ENCODE measurements around the gene KLHL12.

KLHL12 gene

GRCh38 chr1:202890392-202890791 is 36.6 kb downstream of the KLHL12 start:
- no peak overlapping the region for H3K4me3 ChIP-seq (replicated peaks; ENCODE audit: low read depth, low read length)
- DNase-seq (ENCODE audit: extremely low read depth, low read depth) = no peak
- TF ChIP-seq CTCF (IDR thresholded peaks at IDR 0.05; ENCODE audit: low read depth, low read length, missing control alignments) = no peak

- H3K4me3 ChIP-seq (replicated peaks; ENCODE audit: low read depth, low read length) = peak within 1 kb of the TSS; percentile 73
- no peak for TF ChIP-seq CTCF (IDR thresholded peaks at IDR 0.05; ENCODE audit: low read depth, low read length, missing control alignments)
- peak; percentile 73 for DNase-seq (ENCODE audit: extremely low read depth, low read depth)
These were observed 38.3 kb downstream of the KLHL12 start, which contains the start of gene RABIF for GRCh38 chr1:202888531-202889360. Gene RABIF (minus strand): TSS chr1:202889149. CDS start chr1:202889098, 51 bp downstream.

DNA sequence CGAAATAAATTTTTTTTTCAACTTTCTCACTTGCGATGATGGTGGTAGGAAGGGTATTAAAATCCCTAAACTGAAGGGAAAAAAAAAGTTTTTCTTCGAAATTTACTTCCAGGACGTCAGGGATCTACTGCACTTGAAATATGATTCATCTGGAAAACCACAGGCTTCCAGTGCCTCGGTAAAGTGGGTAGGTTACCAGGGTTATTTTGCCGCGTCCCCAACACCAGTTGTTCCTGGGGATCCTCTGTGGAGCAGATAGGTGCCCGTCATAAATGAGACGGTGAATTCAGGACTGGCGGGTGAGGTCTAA is 38.9 kb downstream of the KLHL12 start:
- peak overlapping the region; percentile 73 for H3K4me3 ChIP-seq (replicated peaks; ENCODE audit: low read depth, low read length)
- peak; percentile 6 for DNase-seq (ENCODE audit: extremely low read depth, low read depth)
- no peak for TF ChIP-seq CTCF (IDR thresholded peaks at IDR 0.05; ENCODE audit: low read depth, low read length, missing control alignments)

DNA sequence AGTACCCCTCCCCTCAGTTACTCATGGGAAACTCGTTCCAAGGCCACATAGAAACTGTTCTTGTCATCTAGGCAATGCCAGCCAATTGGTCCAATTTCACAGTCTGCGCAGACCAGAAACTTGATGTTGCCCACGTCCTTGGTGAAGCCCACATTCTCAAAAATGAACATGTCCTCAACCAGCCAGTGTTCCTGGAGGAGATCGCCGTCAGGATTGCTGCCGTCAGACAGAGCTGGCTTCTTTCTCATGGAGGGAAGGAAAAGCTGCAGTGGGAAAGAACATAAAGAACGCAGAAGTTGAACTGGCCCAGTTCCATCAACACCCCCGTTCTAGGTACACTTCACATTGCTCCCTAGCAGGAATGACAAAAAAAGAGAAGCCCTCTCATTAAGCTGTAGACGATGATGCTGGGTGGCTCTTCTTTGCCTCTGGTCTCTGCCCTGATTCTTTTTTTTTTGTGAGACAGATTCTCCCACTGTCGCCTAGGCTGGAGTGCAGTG is 46.0 kb downstream of the KLHL12 start:
- no peak for DNase-seq (ENCODE audit: extremely low read depth, low read depth)
- no peak for TF ChIP-seq CTCF (IDR thresholded peaks at IDR 0.05; ENCODE audit: low read depth, low read length, missing control alignments)
- no peak overlapping the region for H3K4me3 ChIP-seq (replicated peaks; ENCODE audit: low read depth, low read length)

- no peak for DNase-seq (ENCODE audit: extremely low read depth, low read depth)
- no peak overlapping the region for H3K4me3 ChIP-seq (replicated peaks; ENCODE audit: low read depth, low read length)
- no peak for TF ChIP-seq CTCF (IDR thresholded peaks at IDR 0.05; ENCODE audit: low read depth, low read length, missing control alignments)
These were observed 47.0 kb downstream of the KLHL12 start for GRCh38 chr1:202880062-202880461.

DNA sequence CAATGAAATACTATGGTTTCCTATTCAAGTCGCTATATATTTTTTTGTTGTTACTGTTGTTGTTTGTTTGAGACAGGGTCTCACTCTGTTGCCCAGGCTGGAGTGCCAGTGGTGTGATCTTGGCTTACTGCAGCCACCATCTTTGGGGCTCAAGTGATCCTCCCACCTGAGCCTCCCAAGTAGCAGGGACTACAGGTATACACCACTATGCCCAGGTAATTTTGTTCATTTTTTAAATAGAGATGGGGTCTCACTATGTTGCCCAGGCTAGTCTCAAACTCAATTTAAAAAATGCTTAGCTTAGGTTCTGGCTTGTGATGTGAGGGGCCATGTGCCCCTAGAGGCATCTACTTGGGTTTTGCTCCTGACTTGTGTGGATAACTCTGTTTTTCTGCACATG is 47.9 kb downstream of the KLHL12 start:
- TF ChIP-seq CTCF (IDR thresholded peaks at IDR 0.05; ENCODE audit: low read depth, low read length, missing control alignments) = no peak
- H3K4me3 ChIP-seq (replicated peaks; ENCODE audit: low read depth, low read length) = no peak overlapping the region
- no peak for DNase-seq (ENCODE audit: extremely low read depth, low read depth)
